ENCODE results near the gene MSH2.

Gene MSH2

GRCh38 chr2:47504174-47504810 is 101.3 kb downstream of the MSH2 start:
- Mint-ChIP-seq H3K36me3 (peaks cover 25% of the 10 kb centered on the region), H3K27me3 (peaks cover 47% of the 10 kb centered on the region), H3K4me1 (peaks cover 40% of the 10 kb centered on the region), H3K4me3 (no peak overlapping the region), H3K9me3 (peaks cover 20% of the 10 kb centered on the region), H3K27ac (peak overlapping the region; percentile 65)
- ATAC-seq = peak; percentile 52

- no peak overlapping the region for H3K4me3 Mint-ChIP-seq
- H3K9me3 Mint-ChIP-seq = peaks cover 14% of the 10 kb centered on the region
- H3K4me1 Mint-ChIP-seq = peaks cover 34% of the 10 kb centered on the region
- ATAC-seq = no peak
- no peak overlapping the region for H3K27ac Mint-ChIP-seq
- peaks cover 20% of the 10 kb centered on the region for H3K36me3 Mint-ChIP-seq
- H3K27me3 Mint-ChIP-seq = peaks cover 47% of the 10 kb centered on the region
Observed at GRCh38 chr2:47506024-47506423, 103.1 kb downstream of the MSH2 start.

GRCh38 chr2:47506436-47506835 is 103.5 kb downstream of the MSH2 start:
- Mint-ChIP-seq H3K27me3 (peaks cover 47% of the 10 kb centered on the region), H3K27ac (no peak overlapping the region), H3K4me1 (peaks cover 34% of the 10 kb centered on the region), H3K36me3 (peaks cover 20% of the 10 kb centered on the region), H3K4me3 (no peak overlapping the region), H3K9me3 (peaks cover 14% of the 10 kb centered on the region)
- ATAC-seq = no peak

- Mint-ChIP-seq H3K36me3 (peaks cover 14% of the 10 kb centered on the region), H3K27me3 (peaks cover 47% of the 10 kb centered on the region), H3K4me3 (no peak overlapping the region), H3K9me3 (peaks cover 8% of the 10 kb centered on the region), H3K27ac (no peak overlapping the region), H3K4me1 (peaks cover 17% of the 10 kb centered on the region)
- ATAC-seq = no peak
Observed at GRCh38 chr2:47508080-47508479, 105.1 kb downstream of the MSH2 start.

GRCh38 chr2:47508641-47509040 is 105.7 kb downstream of the MSH2 start:
- ATAC-seq = no peak
- Mint-ChIP-seq H3K9me3 (peaks cover 8% of the 10 kb centered on the region), H3K4me3 (no peak overlapping the region), H3K4me1 (peaks cover 11% of the 10 kb centered on the region), H3K27me3 (peaks cover 47% of the 10 kb centered on the region), H3K27ac (no peak overlapping the region), H3K36me3 (peaks cover 14% of the 10 kb centered on the region)

- ATAC-seq = no peak
- Mint-ChIP-seq H3K4me1 (peaks cover 5% of the 10 kb centered on the region), H3K27me3 (peaks cover 44% of the 10 kb centered on the region), H3K4me3 (no peak overlapping the region), H3K27ac (no peak overlapping the region), H3K36me3 (peaks cover 12% of the 10 kb centered on the region), H3K9me3 (peaks cover 7% of the 10 kb centered on the region)
Observed at GRCh38 chr2:47509250-47509649, 106.3 kb downstream of the MSH2 start.

GRCh38 chr2:47509821-47510385 is 106.9 kb downstream of the MSH2 start:
- Mint-ChIP-seq H3K36me3 (peaks cover 7% of the 10 kb centered on the region), H3K4me1 (no peaks in the 10 kb centered on the region), H3K27me3 (peaks cover 38% of the 10 kb centered on the region), H3K4me3 (no peak overlapping the region), H3K27ac (no peak overlapping the region), H3K9me3 (peaks cover 3% of the 10 kb centered on the region)
- ATAC-seq = no peak

GRCh38 chr2:47510745-47511144 is 107.8 kb downstream of the MSH2 start:
- no peak overlapping the region for H3K27ac Mint-ChIP-seq
- H3K27me3 Mint-ChIP-seq = peaks cover 30% of the 10 kb centered on the region
- H3K4me1 Mint-ChIP-seq = no peaks in the 10 kb centered on the region
- no peaks in the 10 kb centered on the region for H3K9me3 Mint-ChIP-seq
- no peak overlapping the region for H3K4me3 Mint-ChIP-seq
- peaks cover 2% of the 10 kb centered on the region for H3K36me3 Mint-ChIP-seq
- no peak for ATAC-seq

GRCh38 chr2:47512581-47513083 is 109.7 kb downstream of the MSH2 start:
- ATAC-seq = no peak
- no peak overlapping the region for H3K27ac Mint-ChIP-seq
- peaks cover 11% of the 10 kb centered on the region for H3K27me3 Mint-ChIP-seq
- no peaks in the 10 kb centered on the region for H3K36me3 Mint-ChIP-seq
- H3K9me3 Mint-ChIP-seq = no peaks in the 10 kb centered on the region
- H3K4me1 Mint-ChIP-seq = no peaks in the 10 kb centered on the region
- H3K4me3 Mint-ChIP-seq = no peak overlapping the region

- Mint-ChIP-seq H3K36me3 (no peaks in the 10 kb centered on the region), H3K4me1 (no peaks in the 10 kb centered on the region), H3K4me3 (no peak overlapping the region), H3K9me3 (no peaks in the 10 kb centered on the region), H3K27ac (no peak overlapping the region), H3K27me3 (no peaks in the 10 kb centered on the region)
- no peak for ATAC-seq
Observed at GRCh38 chr2:47513981-47514520, 111.1 kb downstream of the MSH2 start.

- Mint-ChIP-seq H3K27me3 (no peaks in the 10 kb centered on the region), H3K9me3 (no peaks in the 10 kb centered on the region), H3K4me1 (peaks cover 6% of the 10 kb centered on the region), H3K36me3 (no peaks in the 10 kb centered on the region), H3K4me3 (no peak overlapping the region), H3K27ac (no peak overlapping the region)
- ATAC-seq = no peak
Observed at GRCh38 chr2:47516360-47517104, 113.6 kb downstream of the MSH2 start.

GRCh38 chr2:47518497-47519146 is 115.7 kb downstream of the MSH2 start:
- Mint-ChIP-seq H3K9me3 (no peaks in the 10 kb centered on the region), H3K4me3 (no peak overlapping the region), H3K36me3 (no peaks in the 10 kb centered on the region), H3K27ac (no peak overlapping the region), H3K27me3 (no peaks in the 10 kb centered on the region), H3K4me1 (peaks cover 6% of the 10 kb centered on the region)
- ATAC-seq = no peak

GRCh38 chr2:47519147-47519537 is 116.2 kb downstream of the MSH2 start:
- H3K4me3 Mint-ChIP-seq = no peak overlapping the region
- H3K27me3 Mint-ChIP-seq = no peaks in the 10 kb centered on the region
- no peaks in the 10 kb centered on the region for H3K9me3 Mint-ChIP-seq
- no peaks in the 10 kb centered on the region for H3K36me3 Mint-ChIP-seq
- peaks cover 6% of the 10 kb centered on the region for H3K4me1 Mint-ChIP-seq
- no peak overlapping the region for H3K27ac Mint-ChIP-seq
- ATAC-seq = no peak

GRCh38 chr2:47519604-47520301 is 116.8 kb downstream of the MSH2 start:
- no peaks in the 10 kb centered on the region for H3K36me3 Mint-ChIP-seq
- H3K4me3 Mint-ChIP-seq = peak overlapping the region; percentile 69
- H3K4me1 Mint-ChIP-seq = peaks cover 6% of the 10 kb centered on the region
- H3K27me3 Mint-ChIP-seq = no peaks in the 10 kb centered on the region
- no peaks in the 10 kb centered on the region for H3K9me3 Mint-ChIP-seq
- peak overlapping the region; percentile 11 for H3K27ac Mint-ChIP-seq
- ATAC-seq = no peak

GRCh38 chr2:47520302-47520630 is 117.3 kb downstream of the MSH2 start:
- Mint-ChIP-seq H3K27ac (peak overlapping the region; percentile 11), H3K4me3 (peak overlapping the region; percentile 69)

More at GRCh38 chr2:47520302-47520630, 117.3 kb downstream of the MSH2 start:
- ATAC-seq = no peak
- Mint-ChIP-seq H3K4me1 (peaks cover 6% of the 10 kb centered on the region), H3K9me3 (no peaks in the 10 kb centered on the region), H3K27me3 (no peaks in the 10 kb centered on the region), H3K36me3 (no peaks in the 10 kb centered on the region)

Measured in stimulated activated memory B cell treated with anti-CD40 and anti-IgM and Interleukin-4, amounts not matched to agents 10 μg/mL and 1 μg/mL and 100 μg/mL, for 72 hours (primary cell).